IMR-90 (cell line): ENCODE measurements around the gene ERCC3. TPM values are rescaled to one million over a fixed set of nuclear protein-coding genes. Genes with fewer than 3 reads are reported as not detected.

ENCODE experiments used
- ATAC-seq: fragments of 200-7000 bp; cut with Tn5 transposase; 2 replicates; pipeline ENCODE4 v1.9.1; 2020; ENCODE audit warnings: low read depth, mild to moderate bottlenecking, moderate library complexity
- BruUV-seq: library from RNA; stranded (reverse); fragments of 400-500 nt; replicated peaks from 2 replicates; lab custom pipeline; 2021; lab: Mats Ljungman, UMichigan
- CTCF ChIA-PET: fragments of 300-600 bp; formaldehyde crosslinking; extraction: SDS; loops from one replicate; lab custom pipeline; 2021; ENCODE audit warnings: antibody characterized with exemption; lab: Yijun Ruan, JAX
- POLR2A ChIA-PET: fragments of 300-600 bp; sonication (Branson Sonifier 250); formaldehyde crosslinking; loops from one replicate; lab custom pipeline; 2022; ENCODE audit warnings: antibody characterized with exemption; ENCODE audit not compliant: unreplicated experiment; lab: Charles Lee
- DNase-seq: peaks from one replicate; pipeline ENCODE4 v3.0.0; 2013
- H2AFZ ChIP-seq: replicated peaks from 2 replicates; pipeline ENCODE3; 2013; ENCODE audit warnings: low read length, mild to moderate bottlenecking; ENCODE audit not compliant: poor library complexity
- H2AK5ac ChIP-seq: 2 replicates; pipeline ENCODE4 v1.6.1; 2013; ENCODE audit warnings: low read depth, low read length, inconsistent platforms
- H2AK9ac ChIP-seq: replicated peaks from 2 replicates; pipeline ENCODE3; 2013; ENCODE audit warnings: mild to moderate bottlenecking, low read depth, low read length, moderate library complexity; ENCODE audit not compliant: poor library complexity
- H2BK120ac ChIP-seq: 2 replicates; pipeline ENCODE4 v1.6.1; 2013; ENCODE audit warnings: low read depth, low read length, inconsistent platforms
- H2BK15ac ChIP-seq: 3 replicates; pipeline ENCODE4 v1.6.1; 2013; ENCODE audit warnings: low read depth, low read length, inconsistent platforms
- H2BK20ac ChIP-seq: 2 replicates; pipeline ENCODE4 v1.6.1; 2013; ENCODE audit warnings: low read depth, mild to moderate bottlenecking, inconsistent platforms, low read length, moderate library complexity
- H2BK5ac ChIP-seq: 2 replicates; pipeline ENCODE4 v1.6.1; 2013; ENCODE audit warnings: mild to moderate bottlenecking, low read depth, low read length, inconsistent platforms; ENCODE audit not compliant: poor library complexity, severe bottlenecking
- H3K14ac ChIP-seq: replicated peaks from 2 replicates; pipeline ENCODE4 v1.6.1; 2013; ENCODE audit warnings: low read depth, low read length, inconsistent platforms
- H3K18ac ChIP-seq: 2 replicates; pipeline ENCODE4 v1.6.1; 2013; ENCODE audit warnings: low read depth, low read length, control low read depth
- H3K23ac ChIP-seq: 2 replicates; pipeline ENCODE4 v1.6.1; 2013; ENCODE audit warnings: low read depth, low read length, inconsistent platforms
- H3K27ac ChIP-seq: 2 replicates; pipeline ENCODE4 v1.5.1; 2013; ENCODE audit warnings: mild to moderate bottlenecking, control low read depth, low read length; ENCODE audit not compliant: insufficient read depth
- H3K27me3 ChIP-seq: 2 replicates; pipeline ENCODE4 v1.6.1; 2013; ENCODE audit warnings: low read length; ENCODE audit not compliant: control insufficient read depth, insufficient read depth
- H3K36me3 ChIP-seq: 2 replicates; pipeline ENCODE4 v1.6.1; 2013; ENCODE audit warnings: low read length, mixed read lengths; ENCODE audit not compliant: control insufficient read depth, insufficient read depth
- H3K4ac ChIP-seq: 2 replicates; pipeline ENCODE4 v1.6.1; 2013; ENCODE audit warnings: low read depth, low read length, inconsistent platforms
- H3K4me1 ChIP-seq: 2 replicates; pipeline ENCODE4 v1.6.1; 2013; ENCODE audit warnings: low read length, mixed read lengths; ENCODE audit not compliant: control insufficient read depth, insufficient read depth
- H3K4me2 ChIP-seq: 2 replicates; pipeline ENCODE4 v1.6.1; 2013; ENCODE audit warnings: low read depth, mild to moderate bottlenecking, control low read depth, low read length, moderate library complexity
- H3K4me3 ChIP-seq: 2 replicates; pipeline ENCODE4 v1.5.1; 2013; ENCODE audit warnings: low read depth, mild to moderate bottlenecking, control low read depth, low read length, moderate library complexity; ENCODE audit not compliant: insufficient read depth
- H3K56ac ChIP-seq: 2 replicates; pipeline ENCODE4 v1.6.1; 2013; ENCODE audit warnings: low read length, inconsistent platforms; ENCODE audit not compliant: insufficient read depth; ENCODE audit errors: extremely low read depth
- H3K79me1 ChIP-seq, 2 experiments: 2 replicates each; pipeline ENCODE4 v1.6.1; 2013; ENCODE audit warnings: low read length in 2 of 2, inconsistent platforms in 1 of 2, low read depth in 1 of 2
- H3K9ac ChIP-seq: 2 replicates; pipeline ENCODE4 v1.6.1; 2013; ENCODE audit warnings: low read depth, low read length, control low read depth
- H3K9me1 ChIP-seq: 2 replicates; pipeline ENCODE4 v1.6.1; 2013; ENCODE audit warnings: low read length, inconsistent platforms; ENCODE audit not compliant: insufficient read depth
- H3K9me3 ChIP-seq: 2 replicates; pipeline ENCODE4 v1.6.1; 2013; ENCODE audit warnings: low read length; ENCODE audit not compliant: control insufficient read depth, insufficient read depth
- H4K20me1 ChIP-seq: 2 replicates; pipeline ENCODE4 v1.6.1; 2013; ENCODE audit warnings: low read length, inconsistent platforms; ENCODE audit not compliant: insufficient read depth
- H4K5ac ChIP-seq: 2 replicates; pipeline ENCODE4 v1.6.1; 2013; ENCODE audit warnings: mild to moderate bottlenecking, low read depth, low read length, control low read depth
- H4K8ac ChIP-seq, 2 experiments: 2 replicates each; pipeline ENCODE4 v1.6.1; 2013; ENCODE audit warnings: low read depth in 2 of 2, low read length in 2 of 2, control low read depth in 1 of 2, inconsistent platforms in 1 of 2
- H4K91ac ChIP-seq: 2 replicates; pipeline ENCODE4 v1.6.1; 2013; ENCODE audit warnings: low read depth, low read length, inconsistent platforms; ENCODE audit not compliant: insufficient read depth
- FOS ChIP-seq: fragments of 150-350 bp; IDR thresholded peaks from 2 replicates; pipeline ENCODE4 v1.6.1; 2016; ENCODE audit warnings: low read depth, low read length
- MAFK ChIP-seq: IDR thresholded peaks from 2 replicates; pipeline ENCODE4 v1.6.1; 2012; ENCODE audit warnings: low read depth, low read length, improper control_type of control experiment
- RCOR1 ChIP-seq: IDR thresholded peaks from 2 replicates; pipeline ENCODE4 v1.6.1; 2012; ENCODE audit warnings: mild to moderate bottlenecking, low read length, improper control_type of control experiment; ENCODE audit not compliant: insufficient replicate concordance
- WGBS, 2 experiments: methylation state at CpG; one replicate each; pipeline versions ENCODE4 v1.1.5 to v1.1.7; 2013; ENCODE audit warnings: missing lambda C conversion rate in 2 of 2; ENCODE audit not compliant: insufficient read length in 1 of 2; ENCODE audit errors: extremely low coverage in 2 of 2; 5-methylcytosine and 5-hydroxymethylcytosine counted together
- dilution Hi-C: fragments of 300-500 bp; cut with HindIII; formaldehyde crosslinking; loops from one replicate; pipeline ENCODE4 v1.14.3; 2018; ENCODE audit warnings: low sequenced_read_pairs; ENCODE audit not compliant: unreplicated experiment
- in situ Hi-C: fragments of 300-500 bp; cut with MboI; formaldehyde crosslinking; loops from 3 replicates; pipeline ENCODE4 v1.14.3; 2019; ENCODE audit warnings: low sequenced_read_pairs, inconsistent platforms, mixed read lengths
- intact Hi-C: fragments of 100-400 bp; cut with micrococcal nuclease; formaldehyde crosslinking; loops from 2 replicates; pipeline ENCODE4 v1.10.0; 2022
- polyA plus RNA-seq, 3 experiments: library from polyadenylated mRNA; depleted of rRNA; stranded (reverse); fragments of >200 nt; gene quantifications; 2 replicates each; pipeline ENCODE4 v1.2.3, GENCODE V29; 2012; ENCODE audit warnings: low replicate concordance in 1 of 3
- total RNA-seq: library from RNA; depleted of rRNA; stranded (reverse); fragments of >200 nt; gene quantifications from 2 replicates; pipeline ENCODE4 v1.2.3, GENCODE V29; 2012
- TF ChIP-seq, protein P1 (sequence below): conservative IDR thresholded peaks from 2 replicates; pipeline ENCODE4 v1.5.1; 2012; ENCODE audit warnings: mild to moderate bottlenecking, low read depth, low read length, improper control_type of control experiment

Gene ERCC3
- total and polyA plus RNA-seq, 2 of the 4 experiments (the other 2 are of a cell fraction) = 43.2 to 52.0 TPM

GRCh38 chr2:127219171-127220070 lies 74.5 kb downstream of the ERCC3 start:
- Histone ChIP-seq H3K4me3 (peak overlapping the region; percentile 27), H4K20me1 (peaks cover 5% of the 10 kb centered on the region; the same call in 1 of the 2 replicates), H3K9me1 (no peaks in the 10 kb centered on the region), H3K4ac (no peak overlapping the region), H2BK20ac (no peak overlapping the region), H2BK5ac (no peak overlapping the region), H2AFZ (peak overlapping the region; percentile 49), H4K91ac (no peak overlapping the region), H3K23ac (no peak overlapping the region), H3K56ac (no peak overlapping the region), H3K27me3 (peaks cover 54% of the 10 kb centered on the region), H3K36me3 (no peaks in the 10 kb centered on the region), H2BK15ac (no peak overlapping the region), H3K4me1 (peaks cover 4% of the 10 kb centered on the region; the same call in 1 of the 2 replicates), H2AK5ac (no peak overlapping the region), H3K4me2 (peak overlapping the region; percentile 46), H3K18ac (no peak overlapping the region), H3K9me3 (peaks cover 18% of the 10 kb centered on the region), H3K79me1 (no peaks in the 10 kb centered on the region), H3K14ac (no peak overlapping the region), H2BK120ac (no peak overlapping the region), H4K8ac (no peak overlapping the region), H3K27ac (no peak overlapping the region), H3K9ac (no peak overlapping the region), H2AK9ac (no peak overlapping the region), H4K5ac (no peak overlapping the region)
- WGBS, 2 experiments = 1% methylated on average over 40 of the region's 71 CpGs; no CpG with 5 or more reads in 1 of the 2 experiments
- in situ Hi-C loops (no loop called here), intact Hi-C loops (no loop called here), dilution Hi-C loops (no loop called here)
- no peak for TF ChIP-seq FOS
- TF ChIP-seq MAFK = no peak
- TF ChIP-seq RCOR1 = no peak
- TF ChIP-seq, protein P1, sequence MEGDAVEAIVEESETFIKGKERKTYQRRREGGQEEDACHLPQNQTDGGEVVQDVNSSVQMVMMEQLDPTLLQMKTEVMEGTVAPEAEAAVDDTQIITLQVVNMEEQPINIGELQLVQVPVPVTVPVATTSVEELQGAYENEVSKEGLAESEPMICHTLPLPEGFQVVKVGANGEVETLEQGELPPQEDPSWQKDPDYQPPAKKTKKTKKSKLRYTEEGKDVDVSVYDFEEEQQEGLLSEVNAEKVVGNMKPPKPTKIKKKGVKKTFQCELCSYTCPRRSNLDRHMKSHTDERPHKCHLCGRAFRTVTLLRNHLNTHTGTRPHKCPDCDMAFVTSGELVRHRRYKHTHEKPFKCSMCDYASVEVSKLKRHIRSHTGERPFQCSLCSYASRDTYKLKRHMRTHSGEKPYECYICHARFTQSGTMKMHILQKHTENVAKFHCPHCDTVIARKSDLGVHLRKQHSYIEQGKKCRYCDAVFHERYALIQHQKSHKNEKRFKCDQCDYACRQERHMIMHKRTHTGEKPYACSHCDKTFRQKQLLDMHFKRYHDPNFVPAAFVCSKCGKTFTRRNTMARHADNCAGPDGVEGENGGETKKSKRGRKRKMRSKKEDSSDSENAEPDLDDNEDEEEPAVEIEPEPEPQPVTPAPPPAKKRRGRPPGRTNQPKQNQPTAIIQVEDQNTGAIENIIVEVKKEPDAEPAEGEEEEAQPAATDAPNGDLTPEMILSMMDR = no peak
- CTCF ChIA-PET = no interaction called here
- ATAC-seq (peak; percentile 68), DNase-seq (no peak)
- POLR2A ChIA-PET = no interaction called here
- no TSS peak for BruUV-seq
